Skin epidermis (tissue), 12 donors: ENCODE measurements around the gene OSBPL5.

ENCODE experiments used
- H3K27ac ChIP-seq, 21 experiments: fragments of 200-600 bp; sonication (generic) in 11 of 21; one replicate each; pipeline ENCODE4 v1.5.0; 2020; ENCODE audit warnings: mild to moderate bottlenecking in 3 of 21, inconsistent platforms in 2 of 21, moderate library complexity in 2 of 21
- H3K4me3 ChIP-seq, 7 experiments: fragments of 200-600 bp; sonication (generic) in 2 of 7; one replicate each; pipeline ENCODE4 v1.5.0; 2020; ENCODE audit warnings: inconsistent platforms in 2 of 7, mild to moderate bottlenecking in 2 of 7, moderate library complexity in 1 of 7

Gene OSBPL5

DNA sequence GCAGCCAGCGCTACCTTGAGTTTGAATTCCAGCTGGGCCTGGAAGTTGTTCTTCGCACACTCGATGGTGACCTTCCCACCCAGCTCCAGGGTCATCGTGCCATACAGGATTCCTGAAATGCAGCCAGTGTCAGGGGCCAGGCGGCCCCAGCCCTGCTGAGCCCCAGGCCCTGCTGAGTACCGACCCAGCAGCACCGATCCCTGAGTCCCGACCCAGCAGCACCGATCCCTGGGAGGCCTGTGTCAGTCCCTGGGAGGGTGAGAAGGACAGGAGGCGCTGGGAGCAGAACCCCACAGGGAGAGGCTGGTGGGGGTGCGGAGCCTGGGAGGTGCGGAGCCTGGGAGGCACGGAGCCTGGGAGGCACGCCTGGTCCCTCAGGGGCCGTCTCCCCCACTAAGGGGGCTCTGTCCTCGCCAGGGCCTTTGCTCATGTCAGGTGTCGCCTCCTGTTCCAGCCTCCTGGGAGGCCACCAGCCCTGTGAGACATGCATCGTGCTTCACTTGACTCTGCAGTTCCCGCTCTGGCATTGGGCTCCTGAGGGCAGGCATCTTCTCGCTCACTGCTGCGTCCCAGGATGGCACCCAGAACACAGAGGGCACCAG, 70.8 kb downstream of the OSBPL5 start:
- H3K4me3 ChIP-seq = no peak overlapping the region
- H3K27ac ChIP-seq = peak overlapping the region in 2 of 21 experiments; percentile 67 to 70

DNA sequence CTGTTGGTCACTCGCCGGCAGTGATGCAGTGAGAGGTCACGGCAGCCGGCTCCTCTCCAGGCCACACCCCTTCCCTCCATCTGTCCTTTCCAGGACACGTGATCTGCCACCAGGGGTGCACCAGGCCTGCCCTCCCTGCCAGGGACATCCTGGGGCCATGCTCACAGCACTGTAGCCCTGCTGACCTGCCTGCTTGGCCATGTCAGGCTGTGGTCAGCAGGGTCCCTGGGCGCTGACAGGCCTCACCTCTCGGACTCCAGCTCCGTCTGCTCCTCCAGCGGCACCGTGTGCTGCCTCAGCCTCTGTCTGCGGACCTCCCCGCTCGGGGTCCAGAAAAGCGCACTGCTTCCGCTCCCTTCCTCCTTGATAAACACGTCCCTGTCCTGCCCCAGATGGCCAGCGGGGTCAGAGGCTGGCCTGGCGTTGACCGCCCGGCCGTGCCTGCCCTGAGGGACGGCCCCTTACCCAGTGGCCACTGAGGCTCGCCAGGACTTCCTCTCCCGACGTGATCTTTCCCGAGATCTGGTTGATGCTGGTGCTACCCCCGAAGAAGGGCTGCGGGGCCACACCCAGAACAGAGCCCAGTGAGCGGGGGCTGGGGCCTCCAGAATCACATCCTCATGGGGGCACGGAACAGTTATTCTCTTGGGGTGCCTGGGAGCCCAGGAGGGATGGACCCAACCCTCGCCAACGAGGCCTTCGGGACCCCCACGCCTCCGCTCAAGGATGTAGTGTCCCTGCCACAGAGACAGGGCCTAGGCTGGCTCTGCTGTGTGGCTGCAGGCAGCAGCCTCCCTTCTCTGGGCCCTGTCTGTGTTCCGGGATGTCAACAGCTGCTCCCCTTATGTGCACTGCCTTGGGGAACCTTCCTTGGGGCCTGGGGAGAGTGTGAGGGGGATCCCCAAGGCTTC, 71.6 kb downstream of the OSBPL5 start:
- H3K4me3 ChIP-seq = no peak overlapping the region
- H3K27ac ChIP-seq = peak overlapping the region in 2 of 21 experiments; percentile 17 to 70

DNA sequence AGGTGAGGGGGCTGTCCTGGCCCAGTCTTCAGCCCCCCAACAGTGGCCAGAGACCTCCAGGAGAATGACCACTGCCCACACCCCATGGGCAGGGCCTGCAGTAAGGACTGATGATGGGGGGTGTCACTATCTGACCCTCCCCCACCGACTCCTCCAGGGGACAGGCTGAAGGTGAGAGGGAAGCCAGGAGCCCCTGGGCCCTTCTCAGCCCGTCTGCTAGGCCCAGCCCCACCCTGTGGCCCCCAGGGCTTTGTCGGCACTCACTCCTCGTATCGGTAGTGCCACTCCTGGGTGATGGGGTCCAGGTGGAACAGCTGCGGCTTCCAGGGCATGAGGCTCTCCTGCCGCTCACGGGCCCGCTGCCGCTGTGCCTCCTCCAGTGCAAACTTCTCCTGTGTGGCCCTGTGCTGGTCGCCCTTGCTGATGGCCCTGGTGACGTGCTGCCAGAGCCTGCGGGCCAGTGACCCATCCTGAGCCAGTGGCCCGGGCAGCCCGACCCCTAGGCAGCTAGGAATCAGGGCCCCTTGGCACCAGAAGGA, 72.4 kb downstream of the OSBPL5 start:
- Histone ChIP-seq H3K27ac (no peak overlapping the region), H3K4me3 (no peak overlapping the region)

DNA sequence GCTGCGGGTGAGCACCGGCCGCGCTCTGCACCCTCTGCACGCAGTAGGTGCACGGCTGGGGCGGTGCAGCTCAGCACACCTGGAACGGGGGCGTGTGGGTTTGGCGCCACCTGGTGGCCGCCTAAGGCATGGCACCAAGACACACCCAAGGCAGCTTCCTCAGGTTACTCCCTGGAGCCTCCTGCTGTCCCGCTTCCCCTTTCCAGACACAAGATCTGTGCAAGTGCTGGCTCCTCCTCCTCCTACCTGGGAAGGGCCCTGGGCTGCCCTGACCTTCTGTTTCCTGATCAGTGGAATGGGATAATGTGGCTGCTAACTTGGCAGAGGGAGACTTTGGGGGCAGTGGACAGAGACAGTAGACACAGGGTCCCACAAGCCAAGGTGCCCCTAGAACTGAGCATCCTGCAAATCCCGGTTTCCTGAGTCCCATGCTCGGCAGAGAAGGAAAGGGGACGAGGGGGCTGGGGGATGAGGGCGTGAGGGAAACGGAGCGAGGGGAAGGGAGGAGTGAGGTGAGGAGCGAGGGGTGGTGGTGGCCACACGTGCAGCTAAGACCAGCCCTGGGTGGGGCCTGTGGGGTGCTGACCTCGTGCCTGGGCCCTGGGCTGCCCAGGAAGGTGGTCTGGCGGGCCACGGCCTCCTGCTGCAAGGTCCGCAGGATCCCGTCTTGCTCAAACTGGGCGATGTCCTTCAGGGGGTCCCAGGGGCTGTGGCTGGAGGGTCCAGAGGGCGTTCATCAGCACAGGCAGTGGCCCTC, 73.1 kb downstream of the OSBPL5 start:
- H3K4me3 ChIP-seq = no peak overlapping the region
- no peak overlapping the region for H3K27ac ChIP-seq

DNA sequence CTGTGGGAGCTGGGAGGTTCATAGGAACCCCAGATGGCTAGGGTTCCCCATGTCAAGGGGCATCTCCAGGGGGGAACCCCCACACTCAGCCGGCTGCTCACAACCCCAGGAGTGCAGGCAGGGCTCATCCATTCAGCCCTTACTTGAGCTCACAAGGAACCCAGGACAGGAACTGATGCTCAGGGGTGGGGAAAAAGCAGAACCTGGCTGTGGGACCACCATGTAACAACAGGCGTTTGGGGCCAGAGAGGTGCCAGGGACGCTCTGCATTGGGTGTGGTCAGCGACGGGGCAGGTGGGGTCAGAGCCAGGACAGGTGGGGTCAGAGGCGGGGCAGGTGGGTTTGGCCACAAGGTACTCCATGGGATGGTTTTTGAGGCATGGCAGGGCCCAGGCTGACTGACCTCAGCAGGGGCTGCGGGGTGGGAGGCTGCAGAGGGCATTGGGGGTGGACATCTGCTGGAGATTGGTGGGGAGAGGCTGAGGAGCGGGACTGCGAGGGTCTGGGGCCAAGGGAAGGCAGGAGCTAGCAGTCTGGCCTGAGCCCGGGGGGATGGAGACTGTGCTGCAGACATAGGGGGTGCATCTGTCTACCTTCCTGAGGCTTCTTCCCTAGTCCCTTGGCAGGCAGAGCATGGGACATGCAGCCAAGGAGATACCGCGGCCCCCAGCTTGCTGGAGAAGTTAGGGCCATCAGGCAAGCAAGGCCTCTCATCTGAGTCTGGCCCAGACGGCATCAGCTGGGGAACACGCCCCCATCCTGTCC, 73.8 kb downstream of the OSBPL5 start:
- H3K27ac ChIP-seq = no peak overlapping the region
- H3K4me3 ChIP-seq = no peak overlapping the region

DNA sequence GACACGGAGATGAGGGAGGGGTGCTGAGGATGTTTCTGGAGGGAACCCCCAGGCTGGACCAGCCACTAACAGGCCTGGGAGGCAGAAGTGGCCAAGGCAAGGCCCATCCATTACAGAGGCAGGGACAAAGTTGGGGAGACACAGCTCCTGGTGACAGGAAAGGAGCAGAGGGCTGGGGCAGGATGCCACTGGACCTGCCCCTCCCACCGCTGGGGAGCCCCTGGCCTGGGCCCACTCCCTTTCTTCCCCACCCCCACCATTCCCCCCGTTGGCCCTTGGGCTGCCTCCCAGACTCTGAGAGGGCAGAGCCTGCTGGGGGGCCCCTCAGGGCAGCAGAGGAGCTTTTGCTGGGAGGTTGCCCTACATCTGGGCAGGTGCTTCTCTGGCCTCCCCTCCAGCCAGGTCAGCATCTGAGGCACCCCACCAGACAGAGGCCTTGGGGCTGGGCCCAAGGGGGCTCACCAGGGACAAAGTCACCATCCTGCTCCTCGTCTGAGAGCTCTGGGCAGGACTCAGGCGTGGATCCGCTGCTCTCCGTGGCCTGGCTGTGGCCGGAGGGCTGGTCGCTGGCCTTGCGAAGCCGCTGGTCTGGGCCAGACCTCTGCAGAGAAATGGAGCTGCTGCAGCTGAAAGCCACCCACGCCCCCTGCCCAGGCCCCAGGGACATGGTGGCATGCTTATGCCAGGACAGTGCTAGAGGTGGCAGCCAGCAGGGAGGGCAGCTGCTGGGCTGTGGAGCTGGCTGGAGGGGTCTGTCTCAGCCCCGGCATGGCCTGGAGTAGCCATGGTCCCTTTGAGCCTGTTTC, 74.8 kb downstream of the OSBPL5 start:
- Histone ChIP-seq H3K27ac (no peak overlapping the region), H3K4me3 (no peak overlapping the region)

DNA sequence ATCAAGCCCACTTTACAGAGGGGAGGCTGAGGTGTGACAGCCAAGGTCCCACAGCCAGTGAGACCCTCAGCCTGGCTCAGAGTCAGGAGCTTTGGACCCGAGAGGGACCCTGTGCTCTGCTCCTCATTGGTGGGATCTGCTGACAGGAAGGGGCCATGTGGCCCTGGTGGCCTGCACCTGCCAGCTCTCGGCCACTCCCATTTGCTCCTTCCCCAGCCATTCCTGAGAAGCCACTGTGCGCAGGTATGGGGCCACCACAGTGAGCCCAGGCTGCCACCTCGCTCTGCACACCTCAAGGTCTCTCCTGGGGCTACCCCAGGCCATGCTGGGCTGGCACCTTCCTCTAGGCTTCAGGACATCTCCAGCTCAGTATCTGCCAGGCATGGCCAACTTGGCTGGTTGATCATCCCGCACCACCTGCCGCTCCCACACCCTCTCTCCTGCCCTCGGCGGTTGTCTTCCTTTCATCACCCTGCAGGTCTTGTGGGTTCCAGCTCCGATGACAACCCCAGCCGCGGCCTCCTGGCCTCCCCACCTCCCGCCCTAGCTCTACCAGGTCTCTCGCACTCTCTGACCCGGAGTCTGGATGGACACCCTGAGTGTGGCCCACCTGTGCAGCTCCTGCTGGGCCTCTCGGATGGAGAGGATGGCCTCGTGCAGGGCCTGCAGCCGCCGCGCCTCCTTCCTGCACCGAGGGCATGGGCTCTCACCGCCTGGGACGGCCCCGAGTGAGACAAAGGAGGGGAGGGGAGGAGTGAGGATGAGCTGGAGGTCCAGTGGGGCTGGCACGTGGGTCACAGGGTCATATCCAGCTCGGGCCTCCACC, 75.7 kb downstream of the OSBPL5 start:
- no peak overlapping the region for H3K27ac ChIP-seq
- H3K4me3 ChIP-seq = no peak overlapping the region

DNA sequence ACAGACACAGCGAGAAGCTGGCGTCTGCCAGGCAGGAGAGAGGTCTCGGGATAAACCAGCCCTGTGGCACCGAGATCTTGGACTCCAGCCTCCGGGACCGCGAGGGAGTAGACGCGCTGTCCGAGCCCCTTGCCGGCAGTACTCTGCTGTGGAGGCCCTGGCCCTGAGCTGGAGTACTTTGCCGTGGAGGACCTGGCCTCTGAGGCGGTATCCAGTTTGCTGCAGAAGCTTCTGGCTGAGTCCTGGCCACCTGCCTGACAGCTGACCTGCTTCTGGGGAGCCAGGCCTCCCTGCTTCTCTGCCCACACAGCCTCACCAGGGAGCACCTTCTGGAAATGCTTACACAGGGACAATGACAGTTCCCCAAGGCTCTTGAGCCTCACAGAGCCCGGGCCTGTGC, 76.3 kb downstream of the OSBPL5 start:
- Histone ChIP-seq H3K4me3 (no peak overlapping the region), H3K27ac (no peak overlapping the region)

DNA sequence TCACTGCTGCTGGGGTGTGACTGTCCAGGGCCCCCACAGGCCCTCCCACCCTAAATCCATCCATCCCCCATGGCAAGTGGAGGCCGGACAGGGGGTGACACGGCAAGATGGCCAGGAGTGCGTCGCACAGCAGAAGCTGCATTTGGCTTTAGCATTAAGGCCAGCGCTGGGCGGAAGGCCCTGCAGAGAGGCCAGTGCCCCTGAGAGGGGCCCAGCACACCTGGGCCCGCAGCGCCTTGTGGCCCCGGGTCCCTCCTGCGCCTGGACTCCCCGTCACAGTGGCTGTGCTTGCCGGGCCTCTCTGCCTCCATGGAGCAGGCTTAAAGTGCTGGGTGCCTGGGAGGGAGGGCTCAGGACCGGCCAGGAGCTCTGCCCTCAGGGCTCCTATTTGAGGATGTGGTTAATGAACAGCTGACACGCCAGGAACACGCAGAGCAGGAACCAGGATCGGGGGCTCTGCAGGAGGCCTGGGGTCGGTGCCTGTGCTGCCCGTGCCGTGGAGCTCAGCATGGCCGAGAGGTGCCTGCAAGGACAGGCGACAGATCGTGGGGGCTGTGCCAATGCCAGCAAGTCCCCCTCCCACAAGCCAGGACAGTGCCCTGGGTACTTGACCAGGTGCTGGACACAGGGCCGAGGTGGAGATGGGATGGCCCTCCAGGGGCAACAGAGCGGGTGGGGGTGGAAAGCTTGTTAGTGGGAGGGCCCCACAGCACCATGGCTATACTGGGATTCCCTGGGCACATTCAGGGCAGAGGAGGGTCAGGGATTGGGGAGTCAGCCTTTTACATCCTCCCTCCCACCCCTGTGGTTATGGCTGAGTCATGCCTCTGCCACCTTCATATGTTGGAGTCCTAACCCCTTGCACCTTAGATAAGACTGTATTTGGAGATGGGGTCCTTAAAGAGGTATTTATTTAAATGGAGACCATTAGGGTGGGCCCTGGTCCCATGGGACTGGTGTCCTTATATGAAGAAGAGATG, 77.0 kb downstream of the OSBPL5 start:
- H3K27ac ChIP-seq = no peak overlapping the region
- H3K4me3 ChIP-seq = no peak overlapping the region

DNA sequence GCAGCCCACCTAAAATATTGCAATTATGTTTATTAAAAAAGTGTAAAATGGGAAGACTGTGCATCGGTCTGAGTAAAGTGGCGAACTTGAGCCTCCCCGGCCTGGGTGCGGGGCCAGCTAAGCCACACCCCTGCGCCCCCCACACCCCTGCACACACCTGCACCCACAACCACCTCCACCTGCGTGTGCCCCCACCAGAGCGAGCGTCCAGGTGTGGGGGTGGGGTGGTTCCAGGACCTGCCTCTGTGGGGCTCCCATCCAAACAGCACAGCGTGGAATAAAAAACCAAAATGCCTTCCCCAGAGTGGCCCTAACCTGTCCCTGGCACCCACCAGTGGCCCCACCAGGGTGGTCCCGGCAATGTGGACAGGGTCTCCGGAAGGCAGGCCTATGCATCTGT, 77.7 kb downstream of the OSBPL5 start:
- Histone ChIP-seq H3K27ac (no peak overlapping the region), H3K4me3 (no peak overlapping the region)

DNA sequence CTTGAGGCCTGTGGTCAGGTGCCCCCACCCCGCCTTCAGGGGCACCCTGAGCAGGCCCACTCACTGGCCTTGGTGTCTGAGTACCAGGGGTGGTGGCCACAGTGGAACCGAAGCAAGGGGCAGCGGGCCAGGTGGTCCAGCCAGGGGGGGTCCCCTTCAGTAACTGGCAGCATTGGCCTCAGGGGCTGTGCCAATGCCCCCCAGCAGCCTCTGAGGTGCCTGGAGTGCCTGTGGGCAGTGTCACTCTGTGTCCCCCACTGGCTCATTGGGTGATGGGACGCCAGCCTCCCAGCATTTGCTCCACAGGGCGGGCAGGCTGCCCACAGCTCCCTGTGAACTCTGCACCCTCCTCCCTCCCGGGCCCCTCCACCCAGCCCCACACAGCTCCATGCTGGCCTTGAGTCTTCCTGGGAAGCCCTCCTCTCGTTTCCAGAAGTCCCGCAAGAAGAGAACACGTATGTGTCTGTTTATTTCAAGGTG, 78.4 kb downstream of the OSBPL5 start:
- no peak overlapping the region for H3K27ac ChIP-seq
- no peak overlapping the region for H3K4me3 ChIP-seq

DNA sequence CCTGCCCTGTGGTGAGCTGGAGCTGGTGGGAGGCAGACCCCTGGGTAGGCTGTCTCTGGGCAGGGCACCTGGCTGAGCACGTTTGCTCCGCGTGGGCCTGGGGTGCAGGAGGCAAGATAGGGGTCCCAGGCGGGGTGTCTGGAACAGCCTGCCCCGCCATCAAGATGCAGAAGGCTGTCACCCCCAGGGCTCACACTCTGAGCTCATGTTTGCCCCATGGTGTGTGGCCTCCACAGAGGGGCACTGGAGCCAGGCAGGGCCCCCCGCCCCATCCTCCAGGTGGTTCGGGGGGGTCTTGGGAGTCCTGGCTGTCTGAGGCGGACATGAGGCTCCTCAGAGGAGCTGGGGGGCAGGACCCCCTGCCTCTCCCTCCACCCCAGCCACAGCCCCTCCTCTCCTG, 79.0 kb downstream of the OSBPL5 start:
- Histone ChIP-seq H3K27ac (no peak overlapping the region), H3K4me3 (no peak overlapping the region)

DNA sequence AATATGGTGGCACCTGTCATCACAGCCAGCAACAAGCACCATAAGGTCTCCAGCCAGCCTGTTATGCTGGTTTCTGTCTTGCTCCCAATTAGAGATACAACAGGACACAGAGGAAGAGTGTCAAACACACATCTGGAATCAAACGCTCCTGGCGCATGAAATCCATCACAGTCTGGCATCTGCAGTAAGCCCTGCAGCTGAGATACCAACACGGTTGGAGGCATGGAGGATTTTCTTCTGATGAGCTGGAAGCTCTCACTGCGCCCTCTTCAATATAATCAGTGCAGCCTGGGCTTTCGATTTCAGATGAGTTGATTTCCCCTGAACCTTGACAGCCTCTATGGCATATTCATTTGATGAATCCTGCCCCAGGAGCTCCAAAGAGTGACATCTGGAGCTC, 80.1 kb downstream of the OSBPL5 start:
- Histone ChIP-seq H3K4me3 (no peak overlapping the region), H3K27ac (no peak overlapping the region)

DNA sequence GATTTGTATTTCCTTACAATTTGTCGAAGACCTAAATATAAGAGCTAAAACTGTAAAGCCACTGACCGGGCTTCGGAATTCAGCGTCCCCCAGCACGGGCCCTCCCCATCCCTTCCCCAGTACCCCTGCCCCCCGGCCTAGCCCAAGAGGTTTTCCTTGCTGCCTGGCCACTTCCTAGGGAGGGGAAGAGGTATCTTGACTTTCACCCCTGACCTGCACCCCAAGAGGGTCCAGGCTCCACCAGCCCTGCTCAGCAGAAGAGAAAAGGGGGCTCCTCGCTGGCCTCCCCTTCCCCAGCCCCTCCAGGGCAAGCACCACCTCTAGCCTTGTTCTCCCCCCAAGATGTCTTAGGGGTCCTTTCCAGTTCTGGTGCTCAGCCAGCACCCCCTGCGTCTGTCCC, 81.8 kb downstream of the OSBPL5 start:
- H3K27ac ChIP-seq = no peak overlapping the region
- H3K4me3 ChIP-seq = no peak overlapping the region

DNA sequence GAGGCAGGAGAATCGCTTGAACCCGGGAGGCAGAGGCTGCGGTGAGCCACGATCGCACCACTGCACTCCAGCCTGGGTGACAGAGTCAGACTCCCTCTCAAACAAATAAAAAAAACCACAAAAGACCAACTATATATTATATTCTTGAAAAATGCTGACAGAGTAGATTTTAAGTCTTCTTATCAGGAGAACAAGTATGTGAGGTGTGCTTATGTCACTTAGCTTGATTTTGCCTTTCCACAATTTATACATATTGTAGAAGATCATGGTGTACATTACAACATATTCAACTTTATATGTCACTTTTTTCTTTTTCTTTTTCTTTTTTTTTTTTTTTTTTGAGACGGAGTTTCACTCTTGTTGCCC, 83.7 kb downstream of the OSBPL5 start:
- H3K27ac ChIP-seq = no peak overlapping the region

DNA sequence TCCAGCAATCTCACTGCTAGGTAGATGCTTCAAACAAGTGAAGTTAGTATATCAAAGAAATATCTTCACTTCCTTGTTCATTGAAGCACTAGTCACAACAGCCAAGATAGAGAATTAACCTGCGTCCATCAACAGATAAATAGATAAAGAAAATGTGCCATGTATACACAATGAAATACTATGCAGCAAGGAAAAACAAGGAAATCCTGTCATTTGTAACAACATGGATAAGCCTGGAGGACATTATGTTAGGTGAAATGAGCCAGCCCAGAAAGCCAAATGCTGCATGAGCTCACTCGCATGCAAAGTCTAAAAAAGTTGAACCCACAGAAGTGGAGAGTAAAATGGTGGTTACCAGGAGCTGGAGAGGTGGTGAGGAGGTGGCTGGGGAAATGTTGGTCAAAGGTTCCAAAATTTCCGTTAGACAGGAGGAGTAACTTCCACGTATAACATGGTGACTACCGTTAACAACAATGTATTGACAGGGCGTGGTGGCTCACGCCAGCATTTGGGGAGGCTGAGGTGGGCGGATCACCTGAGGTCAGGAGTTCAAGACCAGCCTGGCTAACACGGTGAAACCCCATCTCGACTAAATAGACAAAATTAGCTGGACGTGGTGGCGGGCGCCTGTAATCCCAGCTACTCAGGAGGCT, 84.3 kb downstream of the OSBPL5 start:
- no peak overlapping the region for H3K4me3 ChIP-seq
- H3K27ac ChIP-seq = no peak overlapping the region

More for the DNA sequence above, 83.7 kb downstream of the OSBPL5 start:
- H3K4me3 ChIP-seq = no peak overlapping the region
